Measurements from ENCODE around the gene MARF1. TPM values are rescaled to one million over a fixed set of nuclear protein-coding genes. Genes with fewer than 3 reads are reported as not detected.

MARF1 gene
- total RNA-seq, 1 donor: 25.7 TPM

DNA sequence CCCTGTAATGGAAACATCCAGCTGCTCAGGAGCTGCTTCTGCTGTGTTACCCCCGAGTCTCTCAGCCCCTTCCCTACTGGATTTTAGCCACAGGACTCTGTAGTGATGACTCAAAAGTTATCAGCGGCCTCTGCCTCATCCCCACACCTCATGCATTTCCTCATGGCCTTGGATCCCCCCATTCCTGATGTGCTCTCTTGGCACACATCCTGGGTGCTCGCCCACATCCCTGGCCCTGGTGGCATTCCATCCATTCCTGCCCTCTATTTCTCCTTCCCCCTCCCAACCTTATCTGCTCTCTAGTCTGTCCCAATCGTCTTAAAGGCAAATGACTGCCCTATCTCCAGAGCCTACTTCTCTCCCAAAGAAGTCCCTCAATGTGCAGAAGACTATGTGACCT, 24.6 kb downstream of the MARF1 start:
- no peaks in the 10 kb centered on the region for H3K27me3 ChIP-seq (ENCODE audit: insufficient read depth, low read length)
- H3K27ac ChIP-seq (ENCODE audit: low read depth, low read length): peak overlapping the region; percentile 42
- H2AFZ ChIP-seq (ENCODE audit: low read length): peak overlapping the region; percentile 44
- H3K36me3 ChIP-seq (ENCODE audit: insufficient read depth, low read length): peaks cover 40% of the 10 kb centered on the region
- no peaks in the 10 kb centered on the region for H4K20me1 ChIP-seq (ENCODE audit: insufficient read depth, low read length)
- TF ChIP-seq, protein P1, sequence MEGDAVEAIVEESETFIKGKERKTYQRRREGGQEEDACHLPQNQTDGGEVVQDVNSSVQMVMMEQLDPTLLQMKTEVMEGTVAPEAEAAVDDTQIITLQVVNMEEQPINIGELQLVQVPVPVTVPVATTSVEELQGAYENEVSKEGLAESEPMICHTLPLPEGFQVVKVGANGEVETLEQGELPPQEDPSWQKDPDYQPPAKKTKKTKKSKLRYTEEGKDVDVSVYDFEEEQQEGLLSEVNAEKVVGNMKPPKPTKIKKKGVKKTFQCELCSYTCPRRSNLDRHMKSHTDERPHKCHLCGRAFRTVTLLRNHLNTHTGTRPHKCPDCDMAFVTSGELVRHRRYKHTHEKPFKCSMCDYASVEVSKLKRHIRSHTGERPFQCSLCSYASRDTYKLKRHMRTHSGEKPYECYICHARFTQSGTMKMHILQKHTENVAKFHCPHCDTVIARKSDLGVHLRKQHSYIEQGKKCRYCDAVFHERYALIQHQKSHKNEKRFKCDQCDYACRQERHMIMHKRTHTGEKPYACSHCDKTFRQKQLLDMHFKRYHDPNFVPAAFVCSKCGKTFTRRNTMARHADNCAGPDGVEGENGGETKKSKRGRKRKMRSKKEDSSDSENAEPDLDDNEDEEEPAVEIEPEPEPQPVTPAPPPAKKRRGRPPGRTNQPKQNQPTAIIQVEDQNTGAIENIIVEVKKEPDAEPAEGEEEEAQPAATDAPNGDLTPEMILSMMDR (IDR thresholded peaks at IDR 0.05; ENCODE audit: extremely low read depth, low read depth, low read length): no peak
- no peaks in the 10 kb centered on the region for H3K79me2 ChIP-seq (ENCODE audit: insufficient read depth, low read length)
- no peaks in the 10 kb centered on the region for H3K9me3 ChIP-seq (ENCODE audit: low read depth, low read length)
- peak overlapping the region; percentile 54 for H3K4me2 ChIP-seq (ENCODE audit: insufficient read depth, low read length)
- DNase-seq (ENCODE audit: insufficient read length, low spot score, missing footprints): peak; percentile 79
- peak overlapping the region; percentile 20 for H3K4me3 ChIP-seq (ENCODE audit: insufficient read depth, low read length)
- H3K4me1 ChIP-seq (ENCODE audit: insufficient read depth, low read length): peaks cover 32% of the 10 kb centered on the region

DNA sequence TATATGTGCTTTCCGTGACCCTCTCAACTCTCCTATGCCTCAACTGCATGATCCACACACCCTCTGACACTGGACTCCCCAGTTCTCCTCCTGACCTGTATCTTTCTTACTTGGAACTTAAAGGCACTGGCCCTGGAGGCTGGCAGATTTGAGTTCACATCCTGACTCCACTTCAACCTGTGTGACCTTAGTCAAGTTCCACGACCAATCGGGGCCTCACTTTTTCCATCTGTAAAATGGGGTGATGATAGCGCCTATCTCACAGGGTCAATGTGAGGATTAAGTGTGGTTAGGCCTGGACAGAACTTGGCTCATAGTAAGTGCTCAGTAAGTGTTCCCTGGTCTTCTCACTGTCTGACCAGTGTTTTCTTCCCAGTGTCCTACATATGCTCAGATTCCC, 25.1 kb downstream of the MARF1 start:
- peak overlapping the region; percentile 44 for H2AFZ ChIP-seq (ENCODE audit: low read length)
- no peak overlapping the region for H3K4me3 ChIP-seq (ENCODE audit: insufficient read depth, low read length)
- no peaks in the 10 kb centered on the region for H3K9me3 ChIP-seq (ENCODE audit: low read depth, low read length)
- H3K36me3 ChIP-seq (ENCODE audit: insufficient read depth, low read length): peaks cover 39% of the 10 kb centered on the region
- peaks cover 32% of the 10 kb centered on the region for H3K4me1 ChIP-seq (ENCODE audit: insufficient read depth, low read length)
- H3K4me2 ChIP-seq (ENCODE audit: insufficient read depth, low read length): no peak overlapping the region
- peak overlapping the region; percentile 42 for H3K27ac ChIP-seq (ENCODE audit: low read depth, low read length)
- no peaks in the 10 kb centered on the region for H3K27me3 ChIP-seq (ENCODE audit: insufficient read depth, low read length)
- TF ChIP-seq, protein P1 (IDR thresholded peaks at IDR 0.05; ENCODE audit: extremely low read depth, low read depth, low read length): no peak
- H3K79me2 ChIP-seq (ENCODE audit: insufficient read depth, low read length): no peaks in the 10 kb centered on the region
- DNase-seq (ENCODE audit: insufficient read length, low spot score, missing footprints): no peak
- H4K20me1 ChIP-seq (ENCODE audit: insufficient read depth, low read length): no peaks in the 10 kb centered on the region

DNA sequence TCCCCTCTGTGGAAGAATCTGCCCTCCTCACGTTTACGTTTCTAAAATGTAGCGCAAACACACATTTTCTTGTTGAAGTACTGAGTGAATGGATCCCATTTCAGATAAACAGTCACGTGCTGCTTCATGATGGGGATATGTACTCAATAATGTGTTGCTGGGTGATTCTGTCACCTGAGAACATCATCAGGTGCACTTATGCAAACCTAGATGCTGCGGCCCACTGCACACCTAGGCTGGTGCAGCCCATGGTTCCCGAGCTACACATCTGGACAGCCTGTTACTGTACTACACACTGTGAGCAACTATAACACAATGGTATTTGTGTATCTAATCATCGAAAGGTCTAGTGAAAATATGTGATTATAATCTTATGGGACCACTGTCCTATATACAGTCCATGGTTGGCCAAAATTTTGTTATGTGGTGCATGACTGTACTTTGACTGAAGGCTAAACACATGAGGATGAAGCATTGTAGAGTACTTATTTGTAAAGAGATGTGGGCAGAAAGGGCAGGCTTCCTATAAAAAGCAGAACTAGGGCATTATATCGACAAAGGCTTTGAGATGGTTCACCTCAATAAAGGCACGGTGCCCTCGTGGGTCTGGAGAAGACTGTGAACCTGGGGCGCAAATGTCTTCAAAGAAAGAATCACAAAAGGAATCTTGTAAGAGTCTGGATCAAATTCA, 26.3 kb downstream of the MARF1 start:
- peaks cover 34% of the 10 kb centered on the region for H3K4me1 ChIP-seq (ENCODE audit: insufficient read depth, low read length)
- no peaks in the 10 kb centered on the region for H4K20me1 ChIP-seq (ENCODE audit: insufficient read depth, low read length)
- H3K36me3 ChIP-seq (ENCODE audit: insufficient read depth, low read length): peaks cover 35% of the 10 kb centered on the region
- no peaks in the 10 kb centered on the region for H3K79me2 ChIP-seq (ENCODE audit: insufficient read depth, low read length)
- no peak overlapping the region for H3K27ac ChIP-seq (ENCODE audit: low read depth, low read length)
- TF ChIP-seq, protein P1 (IDR thresholded peaks at IDR 0.05; ENCODE audit: extremely low read depth, low read depth, low read length): no peak
- no peak overlapping the region for H3K4me3 ChIP-seq (ENCODE audit: insufficient read depth, low read length)
- no peak for DNase-seq (ENCODE audit: insufficient read length, low spot score, missing footprints)
- H3K27me3 ChIP-seq (ENCODE audit: insufficient read depth, low read length): no peaks in the 10 kb centered on the region
- H3K4me2 ChIP-seq (ENCODE audit: insufficient read depth, low read length): no peak overlapping the region
- H3K9me3 ChIP-seq (ENCODE audit: low read depth, low read length): no peaks in the 10 kb centered on the region
- H2AFZ ChIP-seq (ENCODE audit: low read length): no peak overlapping the region

DNA sequence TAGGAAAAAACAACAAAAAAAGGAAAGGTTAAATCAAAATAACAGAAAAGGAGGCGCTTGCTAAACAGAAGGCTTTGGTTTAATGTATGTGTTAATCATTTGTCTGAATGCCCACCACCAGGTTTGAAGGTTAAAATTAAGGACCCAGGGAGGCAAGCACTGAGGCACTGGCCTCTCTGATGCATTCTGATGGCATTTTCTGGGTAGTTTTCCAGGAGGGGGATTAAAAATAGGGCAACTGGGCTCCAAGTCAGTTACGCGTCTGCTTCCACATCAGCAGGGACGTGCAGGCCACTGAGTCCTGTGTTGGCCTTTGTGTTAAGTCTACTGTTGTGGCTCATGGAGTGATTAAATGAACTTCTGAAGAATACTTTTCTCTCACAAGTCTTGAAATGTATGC, 26.9 kb downstream of the MARF1 start:
- no peak for DNase-seq (ENCODE audit: insufficient read length, low spot score, missing footprints)
- Histone ChIP-seq H3K79me2 (ENCODE audit: insufficient read depth, low read length) (no peaks in the 10 kb centered on the region), H3K36me3 (ENCODE audit: insufficient read depth, low read length) (peaks cover 37% of the 10 kb centered on the region)

More for the DNA sequence above, 26.9 kb downstream of the MARF1 start:
- TF ChIP-seq, protein P1 (IDR thresholded peaks at IDR 0.05; ENCODE audit: extremely low read depth, low read depth, low read length): no peak
- Histone ChIP-seq H2AFZ (ENCODE audit: low read length) (no peak overlapping the region), H3K4me2 (ENCODE audit: insufficient read depth, low read length) (no peak overlapping the region), H4K20me1 (ENCODE audit: insufficient read depth, low read length) (no peaks in the 10 kb centered on the region), H3K4me3 (ENCODE audit: insufficient read depth, low read length) (no peak overlapping the region), H3K4me1 (ENCODE audit: insufficient read depth, low read length) (peaks cover 37% of the 10 kb centered on the region), H3K27me3 (ENCODE audit: insufficient read depth, low read length) (no peaks in the 10 kb centered on the region), H3K9me3 (ENCODE audit: low read depth, low read length) (no peaks in the 10 kb centered on the region), H3K27ac (ENCODE audit: low read depth, low read length) (no peak overlapping the region)

All from osteoblast (primary cell).